WTC11 (cell line): ENCODE results near the gene SPATC1L.

Experiments
- ATF1 ChIP-seq: sonication (generic); formaldehyde crosslinking; IDR thresholded peaks from 2 replicates; pipeline ENCODE4 v1.8.1; 2023; ENCODE audit warnings: mild to moderate bottlenecking, moderate library complexity, missing genetic modification reagents
- CTCF ChIP-seq: fragments of 200-600 bp; IDR thresholded peaks from 2 replicates; pipeline ENCODE4 v1.8.0; 2022; ENCODE audit warnings: antibody characterized with exemption
- ELF4 ChIP-seq: sonication (generic); formaldehyde crosslinking; IDR thresholded peaks from 2 replicates; pipeline ENCODE4 v1.8.1; 2022; ENCODE audit warnings: low read depth, mild to moderate bottlenecking, moderate library complexity, missing genetic modification reagents
- EMX1 ChIP-seq: fragments of 250-450 bp; sonication (Bioruptor Pico); IDR thresholded peaks from 2 replicates; pipeline ENCODE4 v1.8.0; 2021; ENCODE audit warnings: mild to moderate bottlenecking
- ETV6 ChIP-seq: sonication (generic); formaldehyde crosslinking; IDR thresholded peaks from 2 replicates; pipeline ENCODE4 v1.8.1; 2022; ENCODE audit warnings: mild to moderate bottlenecking, missing genetic modification reagents
- NR2C2 ChIP-seq: sonication (generic); formaldehyde crosslinking; IDR thresholded peaks from 2 replicates; pipeline ENCODE4 v1.8.0; 2022; ENCODE audit warnings: mild to moderate bottlenecking, missing genetic modification reagents
- RELA ChIP-seq: sonication (generic); formaldehyde crosslinking; IDR thresholded peaks from 2 replicates; pipeline ENCODE4 v1.8.1; 2022; ENCODE audit warnings: missing genetic modification reagents, mild to moderate bottlenecking, borderline replicate concordance
- TEAD4 ChIP-seq: sonication (generic); formaldehyde crosslinking; IDR thresholded peaks from 2 replicates; pipeline ENCODE4 v1.8.0; 2022; ENCODE audit warnings: mild to moderate bottlenecking, missing genetic modification reagents
- ZBTB21 ChIP-seq: sonication (generic); formaldehyde crosslinking; IDR thresholded peaks from 2 replicates; pipeline ENCODE4 v1.8.1; 2023; ENCODE audit warnings: mild to moderate bottlenecking, missing genetic modification reagents, borderline replicate concordance
- TF ChIP-seq, protein P1 (sequence below): sonication (generic); formaldehyde crosslinking; IDR thresholded peaks from 2 replicates; pipeline ENCODE4 v1.8.1; 2023; ENCODE audit warnings: mild to moderate bottlenecking, missing genetic modification reagents, borderline replicate concordance
- TF ChIP-seq, protein P2 (sequence below): sonication (generic); formaldehyde crosslinking; IDR thresholded peaks from 2 replicates; pipeline ENCODE4 v1.8.1; 2023; ENCODE audit warnings: mild to moderate bottlenecking, missing genetic modification reagents, moderate library complexity

GRCh38 chr21:46129846-46130651 lies 54.2 kb downstream of the SPATC1L start:
- TF ChIP-seq ATF1 (CRISPR knock-in tag) (no peak), ZBTB21 (CRISPR knock-in tag) (no peak), ELF4 (no peak), TEAD4 (CRISPR knock-in tag) (no peak), CTCF (no peak), ETV6 (CRISPR knock-in tag) (no peak), RELA (CRISPR knock-in tag) (no peak), EMX1 (CRISPR knock-in tag) (no peak), NR2C2 (CRISPR knock-in tag) (no peak)
- TF ChIP-seq, protein P1, sequence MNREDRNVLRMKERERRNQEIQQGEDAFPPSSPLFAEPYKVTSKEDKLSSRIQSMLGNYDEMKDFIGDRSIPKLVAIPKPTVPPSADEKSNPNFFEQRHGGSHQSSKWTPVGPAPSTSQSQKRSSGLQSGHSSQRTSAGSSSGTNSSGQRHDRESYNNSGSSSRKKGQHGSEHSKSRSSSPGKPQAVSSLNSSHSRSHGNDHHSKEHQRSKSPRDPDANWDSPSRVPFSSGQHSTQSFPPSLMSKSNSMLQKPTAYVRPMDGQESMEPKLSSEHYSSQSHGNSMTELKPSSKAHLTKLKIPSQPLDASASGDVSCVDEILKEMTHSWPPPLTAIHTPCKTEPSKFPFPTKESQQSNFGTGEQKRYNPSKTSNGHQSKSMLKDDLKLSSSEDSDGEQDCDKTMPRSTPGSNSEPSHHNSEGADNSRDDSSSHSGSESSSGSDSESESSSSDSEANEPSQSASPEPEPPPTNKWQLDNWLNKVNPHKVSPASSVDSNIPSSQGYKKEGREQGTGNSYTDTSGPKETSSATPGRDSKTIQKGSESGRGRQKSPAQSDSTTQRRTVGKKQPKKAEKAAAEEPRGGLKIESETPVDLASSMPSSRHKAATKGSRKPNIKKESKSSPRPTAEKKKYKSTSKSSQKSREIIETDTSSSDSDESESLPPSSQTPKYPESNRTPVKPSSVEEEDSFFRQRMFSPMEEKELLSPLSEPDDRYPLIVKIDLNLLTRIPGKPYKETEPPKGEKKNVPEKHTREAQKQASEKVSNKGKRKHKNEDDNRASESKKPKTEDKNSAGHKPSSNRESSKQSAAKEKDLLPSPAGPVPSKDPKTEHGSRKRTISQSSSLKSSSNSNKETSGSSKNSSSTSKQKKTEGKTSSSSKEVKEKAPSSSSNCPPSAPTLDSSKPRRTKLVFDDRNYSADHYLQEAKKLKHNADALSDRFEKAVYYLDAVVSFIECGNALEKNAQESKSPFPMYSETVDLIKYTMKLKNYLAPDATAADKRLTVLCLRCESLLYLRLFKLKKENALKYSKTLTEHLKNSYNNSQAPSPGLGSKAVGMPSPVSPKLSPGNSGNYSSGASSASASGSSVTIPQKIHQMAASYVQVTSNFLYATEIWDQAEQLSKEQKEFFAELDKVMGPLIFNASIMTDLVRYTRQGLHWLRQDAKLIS (CRISPR knock-in tag): no peak
- TF ChIP-seq, protein P2, sequence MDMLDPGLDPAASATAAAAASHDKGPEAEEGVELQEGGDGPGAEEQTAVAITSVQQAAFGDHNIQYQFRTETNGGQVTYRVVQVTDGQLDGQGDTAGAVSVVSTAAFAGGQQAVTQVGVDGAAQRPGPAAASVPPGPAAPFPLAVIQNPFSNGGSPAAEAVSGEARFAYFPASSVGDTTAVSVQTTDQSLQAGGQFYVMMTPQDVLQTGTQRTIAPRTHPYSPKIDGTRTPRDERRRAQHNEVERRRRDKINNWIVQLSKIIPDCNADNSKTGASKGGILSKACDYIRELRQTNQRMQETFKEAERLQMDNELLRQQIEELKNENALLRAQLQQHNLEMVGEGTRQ: no peak
